GM19452 (cell line): Measurements from ENCODE around the gene MCF2L.

Source experiments
- ATAC-seq: cut with Tn5 transposase; IDR thresholded peaks from one replicate; pipeline ENCODE4 v1.9.1; 2021; ENCODE audit not compliant: unreplicated experiment

The MCF2L gene

GRCh38 chr13:113080361-113080831 is 111.4 kb downstream of the MCF2L start:
- no peak for ATAC-seq

- ATAC-seq, result no peak
Measured at GRCh38 chr13:113080901-113081521, 112.0 kb downstream of the MCF2L start.

GRCh38 chr13:113082198-113083021 is 113.4 kb downstream of the MCF2L start:
- no peak for ATAC-seq

GRCh38 chr13:113083022-113083373 is 114.0 kb downstream of the MCF2L start:
- no peak for ATAC-seq

- no peak for ATAC-seq
Measured at GRCh38 chr13:113083402-113084061, 114.5 kb downstream of the MCF2L start.

GRCh38 chr13:113084094-113084942 is 115.3 kb downstream of the MCF2L start:
- ATAC-seq, result no peak

GRCh38 chr13:113084943-113085540 is 116.0 kb downstream of the MCF2L start:
- ATAC-seq, result no peak

GRCh38 chr13:113086031-113086750 is 117.2 kb downstream of the MCF2L start:
- ATAC-seq, result no peak

- ATAC-seq, result no peak
Measured at GRCh38 chr13:113086991-113087922, 118.2 kb downstream of the MCF2L start.

- no peak for ATAC-seq
Measured at GRCh38 chr13:113087923-113088690, 119.1 kb downstream of the MCF2L start.

- ATAC-seq, result no peak
Measured at GRCh38 chr13:113088691-113089020, 119.6 kb downstream of the MCF2L start.

- ATAC-seq, result no peak
Measured at GRCh38 chr13:113089693-113090414, 120.8 kb downstream of the MCF2L start.

- no peak for ATAC-seq
Measured at GRCh38 chr13:113090415-113090770, 121.4 kb downstream of the MCF2L start.

GRCh38 chr13:113090806-113091205 is 121.8 kb downstream of the MCF2L start:
- no peak for ATAC-seq

GRCh38 chr13:113091211-113091771 is 122.3 kb downstream of the MCF2L start:
- ATAC-seq, result no peak

GRCh38 chr13:113091891-113092775 is 123.1 kb downstream of the MCF2L start:
- no peak for ATAC-seq
